ENCODE results near the gene NETO1. TPM values are rescaled to one million over a fixed set of nuclear protein-coding genes. Genes with fewer than 3 reads are reported as not detected.

NETO1 gene
- total and polyA plus RNA-seq, 2 donors (not counting 1 experiment from before 2014, with no cell fraction given), result 0.06 to 2.0 TPM

DNA sequence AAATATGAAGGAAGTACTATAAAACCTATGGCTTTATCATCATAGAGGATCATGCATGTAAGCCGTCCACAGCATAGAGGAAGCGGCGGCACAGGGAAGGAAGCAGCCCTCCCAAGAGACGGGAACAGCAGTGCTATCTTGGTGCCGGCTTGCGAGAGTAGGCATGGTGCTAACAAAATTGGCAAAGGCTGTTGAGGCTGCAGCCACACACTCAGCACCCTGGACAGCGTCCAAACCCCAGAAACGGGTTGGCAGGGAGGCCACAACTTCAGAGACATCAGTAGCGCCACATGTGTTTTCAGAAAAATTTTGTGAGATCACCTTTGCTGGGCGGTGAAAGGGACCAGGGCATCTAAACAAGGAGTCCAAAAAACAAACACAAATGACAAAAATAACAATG, 37.7 kb downstream of the NETO1 start:
- H3K79me2 ChIP-seq (ENCODE audit: control insufficient read depth, insufficient read depth, low read length), result no peaks in the 10 kb centered on the region
- no peaks in the 10 kb centered on the region for H3K36me3 ChIP-seq (ENCODE audit: control insufficient read depth, insufficient read depth, low read length)
- H3K4me2 ChIP-seq (ENCODE audit: extremely low read depth, insufficient read depth, low read length), result no peak overlapping the region
- no peaks in the 10 kb centered on the region for H3K4me1 ChIP-seq (ENCODE audit: control insufficient read depth, extremely low read depth, insufficient read depth, low read length)
- no peak for TF ChIP-seq EZH2 (IDR thresholded peaks at IDR 0.05; ENCODE audit: low read length, missing control alignments)
- TF ChIP-seq, protein P1, sequence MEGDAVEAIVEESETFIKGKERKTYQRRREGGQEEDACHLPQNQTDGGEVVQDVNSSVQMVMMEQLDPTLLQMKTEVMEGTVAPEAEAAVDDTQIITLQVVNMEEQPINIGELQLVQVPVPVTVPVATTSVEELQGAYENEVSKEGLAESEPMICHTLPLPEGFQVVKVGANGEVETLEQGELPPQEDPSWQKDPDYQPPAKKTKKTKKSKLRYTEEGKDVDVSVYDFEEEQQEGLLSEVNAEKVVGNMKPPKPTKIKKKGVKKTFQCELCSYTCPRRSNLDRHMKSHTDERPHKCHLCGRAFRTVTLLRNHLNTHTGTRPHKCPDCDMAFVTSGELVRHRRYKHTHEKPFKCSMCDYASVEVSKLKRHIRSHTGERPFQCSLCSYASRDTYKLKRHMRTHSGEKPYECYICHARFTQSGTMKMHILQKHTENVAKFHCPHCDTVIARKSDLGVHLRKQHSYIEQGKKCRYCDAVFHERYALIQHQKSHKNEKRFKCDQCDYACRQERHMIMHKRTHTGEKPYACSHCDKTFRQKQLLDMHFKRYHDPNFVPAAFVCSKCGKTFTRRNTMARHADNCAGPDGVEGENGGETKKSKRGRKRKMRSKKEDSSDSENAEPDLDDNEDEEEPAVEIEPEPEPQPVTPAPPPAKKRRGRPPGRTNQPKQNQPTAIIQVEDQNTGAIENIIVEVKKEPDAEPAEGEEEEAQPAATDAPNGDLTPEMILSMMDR (conservative IDR thresholded peaks at IDR 0.05 in 1 of 2, IDR thresholded peaks at IDR 0.05 in 1 of 2; ENCODE audit: low read depth in 1 of 2, low read length in 2 of 2), result no peak
- no peaks in the 10 kb centered on the region for H4K20me1 ChIP-seq (ENCODE audit: control insufficient read depth, extremely low read depth, insufficient read depth, low read length)
- H3K9ac ChIP-seq (ENCODE audit: insufficient read depth, low read length), result no peak overlapping the region
- no peaks in the 10 kb centered on the region for H3K9me3 ChIP-seq (ENCODE audit: control insufficient read depth, insufficient read depth, low read depth, low read length)
- H3K4me3 ChIP-seq (replicated peaks in 1 of 4; ENCODE audit: control extremely low read depth in 1 of 4, insufficient read depth in 1 of 4, low read depth in 3 of 4, low read length in 4 of 4), result no peak overlapping the region
- H3K27me3 ChIP-seq (ENCODE audit: control insufficient read depth, insufficient read depth, low read length), result no peaks in the 10 kb centered on the region
- H3K27ac ChIP-seq (ENCODE audit: insufficient read depth, low read length), result no peak overlapping the region
- H2AFZ ChIP-seq (ENCODE audit: low read length), result no peak overlapping the region
- DNase-seq (ENCODE audit: low read depth in 2 of 2), result peak in 1 of 2 donors; percentile 40

GRCh38 chr18:72828601-72829000, 39.2 kb downstream of the NETO1 start:
- Histone ChIP-seq H3K79me2 (ENCODE audit: control insufficient read depth, insufficient read depth, low read length) (no peaks in the 10 kb centered on the region), H3K36me3 (ENCODE audit: control insufficient read depth, insufficient read depth, low read length) (no peaks in the 10 kb centered on the region), H3K27me3 (ENCODE audit: control insufficient read depth, insufficient read depth, low read length) (no peaks in the 10 kb centered on the region), H4K20me1 (ENCODE audit: control insufficient read depth, extremely low read depth, insufficient read depth, low read length) (no peaks in the 10 kb centered on the region), H2AFZ (ENCODE audit: low read length) (no peak overlapping the region), H3K4me1 (ENCODE audit: control insufficient read depth, extremely low read depth, insufficient read depth, low read length) (no peaks in the 10 kb centered on the region), H3K4me2 (ENCODE audit: extremely low read depth, insufficient read depth, low read length) (no peak overlapping the region), H3K27ac (ENCODE audit: insufficient read depth, low read length) (no peak overlapping the region), H3K4me3 (replicated peaks in 1 of 4; ENCODE audit: control extremely low read depth in 1 of 4, insufficient read depth in 1 of 4, low read depth in 3 of 4, low read length in 4 of 4) (no peak overlapping the region), H3K9me3 (ENCODE audit: control insufficient read depth, insufficient read depth, low read depth, low read length) (no peaks in the 10 kb centered on the region), H3K9ac (ENCODE audit: insufficient read depth, low read length) (no peak overlapping the region)
- TF ChIP-seq, protein P1 (conservative IDR thresholded peaks at IDR 0.05 in 1 of 2, IDR thresholded peaks at IDR 0.05 in 1 of 2; ENCODE audit: low read depth in 1 of 2, low read length in 2 of 2), result no peak
- TF ChIP-seq EZH2 (IDR thresholded peaks at IDR 0.05; ENCODE audit: low read length, missing control alignments), result no peak
- no peak for DNase-seq (ENCODE audit: low read depth in 2 of 2)

GRCh38 chr18:72826736-72827135, 41.1 kb downstream of the NETO1 start:
- DNase-seq (ENCODE audit: low read depth in 2 of 2), result no peak
- no peak overlapping the region for H2AFZ ChIP-seq (ENCODE audit: low read length)
- H3K4me3 ChIP-seq (replicated peaks in 1 of 4; ENCODE audit: control extremely low read depth in 1 of 4, insufficient read depth in 1 of 4, low read depth in 3 of 4, low read length in 4 of 4), result no peak overlapping the region
- no peaks in the 10 kb centered on the region for H3K79me2 ChIP-seq (ENCODE audit: control insufficient read depth, insufficient read depth, low read length)
- no peaks in the 10 kb centered on the region for H3K27me3 ChIP-seq (ENCODE audit: control insufficient read depth, insufficient read depth, low read length)
- no peak overlapping the region for H3K9ac ChIP-seq (ENCODE audit: insufficient read depth, low read length)
- no peak overlapping the region for H3K27ac ChIP-seq (ENCODE audit: insufficient read depth, low read length)
- H3K9me3 ChIP-seq (ENCODE audit: control insufficient read depth, insufficient read depth, low read depth, low read length), result no peaks in the 10 kb centered on the region
- TF ChIP-seq EZH2 (IDR thresholded peaks at IDR 0.05; ENCODE audit: low read length, missing control alignments), result no peak
- TF ChIP-seq, protein P1 (conservative IDR thresholded peaks at IDR 0.05 in 1 of 2, IDR thresholded peaks at IDR 0.05 in 1 of 2; ENCODE audit: low read depth in 1 of 2, low read length in 2 of 2), result no peak
- H3K4me2 ChIP-seq (ENCODE audit: extremely low read depth, insufficient read depth, low read length), result no peak overlapping the region
- no peaks in the 10 kb centered on the region for H4K20me1 ChIP-seq (ENCODE audit: control insufficient read depth, extremely low read depth, insufficient read depth, low read length)
- no peaks in the 10 kb centered on the region for H3K36me3 ChIP-seq (ENCODE audit: control insufficient read depth, insufficient read depth, low read length)
- no peaks in the 10 kb centered on the region for H3K4me1 ChIP-seq (ENCODE audit: control insufficient read depth, extremely low read depth, insufficient read depth, low read length)
